Esophagus squamous epithelium (tissue), 4 donors: Measurements from ENCODE around the gene SBNO1.
"Not testable (repeated sequence)": the region's sequence is repeated elsewhere in the genome, so short reads cannot be mapped to it uniquely, and the experiment has no call there.

Experiments used
- CTCF ChIP-seq, 6 experiments: fragments of 450-650 bp in 4 of 6; fragments of 200-600 bp in 2 of 6; sonication (generic) in 2 of 6; IDR thresholded peaks; one replicate each; pipeline ENCODE4 v1.5.1; 2016 to 2019; ENCODE audit warnings: antibody characterized with exemption in 6 of 6, mild to moderate bottlenecking in 4 of 6, moderate library complexity in 4 of 6
- POLR2A ChIP-seq, 4 donors: fragments of 450-650 bp; IDR thresholded peaks; one replicate each; pipeline ENCODE4 v1.6.1; 2017; ENCODE audit warnings: antibody characterized with exemption in 4 of 4, mild to moderate bottlenecking in 4 of 4, moderate library complexity in 3 of 4

- TF ChIP-seq CTCF, POLR2A (IDR thresholded peaks at IDR 0.05): not testable (repeated sequence)
Observed at GRCh38 chr12:123248129-123248528, 116.5 kb downstream of the SBNO1 start.
